ENCODE results near the gene PPARG.

DNA sequence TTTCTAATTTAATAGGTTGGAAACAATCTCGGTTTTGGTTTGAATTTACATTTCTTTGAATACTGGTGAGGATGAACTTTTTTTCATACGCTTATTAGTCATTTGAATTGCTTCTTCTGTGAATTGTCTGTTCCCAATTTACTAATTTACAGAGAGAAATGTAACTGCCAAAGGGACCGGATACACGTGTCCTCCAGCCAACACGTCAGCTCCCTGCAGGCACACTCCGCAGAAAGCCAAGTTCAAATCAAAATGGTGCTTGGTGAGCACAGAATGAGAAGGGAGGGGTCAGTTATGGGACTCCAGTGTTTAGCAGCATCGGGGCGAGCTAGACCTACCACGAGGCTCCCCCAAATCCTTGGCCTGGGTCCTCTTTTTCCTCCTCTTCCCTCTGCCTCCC, 184.6 kb downstream of the PPARG start:
- no peak for TF ChIP-seq SNAI1 (CRISPR knock-in tag; IDR thresholded peaks at IDR 0.05; ENCODE audit: borderline replicate concordance)
- no peak for TF ChIP-seq ZKSCAN8 (CRISPR knock-in tag; IDR thresholded peaks at IDR 0.05; ENCODE audit: borderline replicate concordance)

Measured in HepG2 (cell line).